Breast epithelium (tissue), 4 donors: ENCODE data around the gene HOXC10. TPM values are rescaled to one million over a fixed set of nuclear protein-coding genes. Genes with fewer than 3 reads are reported as not detected.

ENCODE experiments used
- DNase-seq, 2 donors: peaks; one replicate each; pipeline ENCODE4 v3.0.0-alpha.2; 2019; ENCODE audit warnings: low spot score in 2 of 2
- H3K27ac ChIP-seq, 2 donors: fragments of 200-600 bp; sonication (generic) in 1 of 2; one replicate each; pipeline ENCODE4 v1.5.1; 2016 to 2019; ENCODE audit warnings: mild to moderate bottlenecking in 1 of 2
- H3K27me3 ChIP-seq, 2 donors: fragments of 200-600 bp; sonication (generic) in 1 of 2; one replicate each; pipeline versions ENCODE4 v1.5.1 to v1.6.0; 2017 to 2019; ENCODE audit warnings: control low read depth in 1 of 2, mild to moderate bottlenecking in 1 of 2
- H3K36me3 ChIP-seq: fragments of 200-600 bp; one replicate; pipeline ENCODE4 v1.5.1; 2019
- H3K4me1 ChIP-seq, 2 donors: fragments of 200-600 bp; sonication (generic); one replicate each; pipeline ENCODE4 v1.5.1; 2016 to 2019; ENCODE audit warnings: control low read depth in 1 of 2
- H3K4me3 ChIP-seq, 3 donors: fragments of 200-600 bp; sonication (generic); 1 replicate in 2 of 3; 2 replicates in 1 of 3; pipeline ENCODE4 v1.5.1; 2016 to 2019; ENCODE audit warnings: mild to moderate bottlenecking in 3 of 3, moderate library complexity in 2 of 3
- H3K9me3 ChIP-seq, 2 donors: fragments of 200-600 bp; sonication (generic) in 1 of 2; one replicate each; pipeline ENCODE4 v1.5.1; 2016 to 2019; ENCODE audit warnings: control low read depth in 1 of 2
- CTCF ChIP-seq, 3 donors: fragments of 450-650 bp; IDR thresholded peaks; one replicate each; pipeline ENCODE4 v1.5.1; 2016 to 2017; ENCODE audit warnings: antibody characterized with exemption in 3 of 3, mild to moderate bottlenecking in 3 of 3, moderate library complexity in 3 of 3
- POLR2A ChIP-seq: fragments of 450-650 bp; IDR thresholded peaks from one replicate; pipeline ENCODE4 v1.6.1; 2016; ENCODE audit warnings: antibody characterized with exemption, mild to moderate bottlenecking, moderate library complexity
- POLR2AphosphoS5 ChIP-seq, 3 donors: sonication (generic); formaldehyde crosslinking; IDR thresholded peaks; one replicate each; pipeline ENCODE4 v1.6.1; 2017; ENCODE audit warnings: antibody characterized with exemption in 3 of 3
- intact Hi-C: fragments of 100-400 bp; cut with DNase I; formaldehyde crosslinking; loops from one replicate; pipeline ENCODE4 v1.15.1; 2023; ENCODE audit warnings: low total_unique reads
- total RNA-seq, 3 donors: library from RNA; depleted of rRNA; stranded (reverse); fragments of >200 nt; gene quantifications; one replicate each; pipeline ENCODE4 v1.1.0, GENCODE V29; 2016

HOXC10 gene
- total RNA-seq, 3 donors from 2014 or later, result 2.0 to 10.9 (median 4.3) TPM

GRCh38 chr12:53951577-53952334, 33.2 kb upstream of the HOXC10 start:
- H3K4me3 ChIP-seq, result peak overlapping the region in 1 of 3 donors; percentile 11
- intact Hi-C loops, result no loop called here
- H3K9me3 ChIP-seq, result no peaks in the 10 kb centered on the region
- H3K36me3 ChIP-seq, result no peaks in the 10 kb centered on the region
- H3K27ac ChIP-seq, result no peak overlapping the region
- no peak for TF ChIP-seq CTCF (IDR thresholded peaks at IDR 0.05)
- TF ChIP-seq POLR2AphosphoS5 (IDR thresholded peaks at IDR 0.05), result no peak
- no peak for TF ChIP-seq POLR2A
- DNase-seq, result no peak
- no peaks in the 10 kb centered on the region for H3K4me1 ChIP-seq
- H3K27me3 ChIP-seq, result peaks cover 22 to 92% of the 10 kb centered on the region in 2 donors

GRCh38 chr12:53952335-53952694, 32.6 kb upstream of the HOXC10 start:
- TF ChIP-seq CTCF (IDR thresholded peaks at IDR 0.05), result no peak
- no peak for TF ChIP-seq POLR2A
- no peak for TF ChIP-seq POLR2AphosphoS5 (IDR thresholded peaks at IDR 0.05)
- DNase-seq, result no peak
- H3K27ac ChIP-seq, result no peak overlapping the region
- intact Hi-C loops, result no loop called here
- no peaks in the 10 kb centered on the region for H3K4me1 ChIP-seq
- peaks cover 19 to 94% of the 10 kb centered on the region in 2 donors for H3K27me3 ChIP-seq
- H3K36me3 ChIP-seq, result no peaks in the 10 kb centered on the region
- H3K9me3 ChIP-seq, result no peaks in the 10 kb centered on the region
- H3K4me3 ChIP-seq, result no peak overlapping the region

GRCh38 chr12:53952871-53953734, 31.8 kb upstream of the HOXC10 start:
- H3K27ac ChIP-seq, result no peak overlapping the region
- no peaks in the 10 kb centered on the region for H3K4me1 ChIP-seq
- H3K36me3 ChIP-seq, result no peaks in the 10 kb centered on the region
- no peak overlapping the region for H3K4me3 ChIP-seq
- DNase-seq, result no peak
- H3K27me3 ChIP-seq, result peaks cover 26 to 95% of the 10 kb centered on the region in 2 donors
- intact Hi-C loops, result no loop called here
- H3K9me3 ChIP-seq, result no peaks in the 10 kb centered on the region
- no peak for TF ChIP-seq CTCF (IDR thresholded peaks at IDR 0.05)
- no peak for TF ChIP-seq POLR2A
- TF ChIP-seq POLR2AphosphoS5 (IDR thresholded peaks at IDR 0.05), result no peak

GRCh38 chr12:53953831-53954693, 30.9 kb upstream of the HOXC10 start:
- no peak for DNase-seq
- no peaks in the 10 kb centered on the region for H3K36me3 ChIP-seq
- no peak for TF ChIP-seq POLR2AphosphoS5 (IDR thresholded peaks at IDR 0.05)
- no peak for TF ChIP-seq POLR2A
- no peak for TF ChIP-seq CTCF (IDR thresholded peaks at IDR 0.05)
- H3K27me3 ChIP-seq, result peaks cover 26 to 99% of the 10 kb centered on the region in 2 donors
- H3K27ac ChIP-seq, result no peak overlapping the region
- intact Hi-C loops, result no loop called here
- no peaks in the 10 kb centered on the region for H3K4me1 ChIP-seq
- H3K9me3 ChIP-seq, result no peaks in the 10 kb centered on the region
- H3K4me3 ChIP-seq, result no peak overlapping the region
